Endodermal cell (in vitro differentiated cells): Measurements from ENCODE around the gene PSD2. TPM values are rescaled to one million over a fixed set of nuclear protein-coding genes. Genes with fewer than 3 reads are reported as not detected.

Experiments used
- DNase-seq: peaks from one replicate; pipeline ENCODE4 v3.0.0-alpha.2; 2017
- H3K27ac ChIP-seq: 2 replicates; pipeline ENCODE4 v1.5.1; 2013; ENCODE audit warnings: mild to moderate bottlenecking, low read depth, low read length, moderate library complexity
- H3K27me3 ChIP-seq: 2 replicates; pipeline ENCODE4 v1.6.1; 2013; ENCODE audit warnings: mild to moderate bottlenecking, low read length, moderate library complexity; ENCODE audit not compliant: insufficient read depth, control insufficient read depth, poor library complexity, severe bottlenecking
- H3K36me3 ChIP-seq: 2 replicates; pipeline ENCODE4 v1.7.0; 2013; ENCODE audit warnings: mild to moderate bottlenecking, low read length, moderate library complexity; ENCODE audit not compliant: control insufficient read depth, insufficient read depth
- H3K4me1 ChIP-seq: one replicate; pipeline ENCODE4 v1.7.0; 2013; ENCODE audit warnings: low read length; ENCODE audit not compliant: control insufficient read depth, insufficient read depth
- H3K4me3 ChIP-seq: 2 replicates; pipeline ENCODE4 v1.5.1; 2013; ENCODE audit warnings: mild to moderate bottlenecking, low read length, moderate library complexity
- H3K9ac ChIP-seq: 2 replicates; pipeline ENCODE4 v1.6.1; 2013; ENCODE audit warnings: mild to moderate bottlenecking, low read length, moderate library complexity; ENCODE audit not compliant: poor library complexity, severe bottlenecking; ENCODE audit errors: extremely low read depth
- H3K9me3 ChIP-seq: 2 replicates; pipeline ENCODE4 v1.6.1; 2013; ENCODE audit warnings: mild to moderate bottlenecking, low read length, moderate library complexity; ENCODE audit not compliant: control insufficient read depth
- H3K27ac Mint-ChIP-seq: 2 replicates; pipeline ENCODE4 v1.8.0; 2020; ENCODE audit warnings: mixed read lengths
- H3K27me3 Mint-ChIP-seq: 2 replicates; pipeline ENCODE4 v1.8.0; 2021; ENCODE audit warnings: mild to moderate bottlenecking, mixed read lengths; ENCODE audit not compliant: insufficient read depth
- H3K36me3 Mint-ChIP-seq: 2 replicates; pipeline ENCODE4 v1.8.0; 2020; ENCODE audit warnings: low read depth, mixed read lengths
- H3K4me1 Mint-ChIP-seq: 2 replicates; pipeline ENCODE4 v1.8.0; 2020; ENCODE audit warnings: mixed read lengths
- H3K4me3 Mint-ChIP-seq: 2 replicates; pipeline ENCODE4 v1.8.0; 2020; ENCODE audit warnings: mild to moderate bottlenecking, moderate library complexity, mixed read lengths
- H3K9me3 Mint-ChIP-seq: 2 replicates; pipeline ENCODE4 v1.8.0; 2020; ENCODE audit warnings: mild to moderate bottlenecking, mixed read lengths
- WGBS, 2 experiments: methylation state at CpG; one replicate each; pipeline versions ENCODE4 v1.1.5 to v1.1.7; 2013; ENCODE audit warnings: missing lambda C conversion rate in 2 of 2, mixed read lengths in 1 of 2; ENCODE audit not compliant: insufficient coverage in 1 of 2, insufficient read length in 1 of 2; 5-methylcytosine and 5-hydroxymethylcytosine counted together
- total RNA-seq, 2 donors: library from RNA; stranded (reverse); fragmentation: NEBNext Ultra II Directional in 1 of 2; extraction: Animal tissue kit (Norgen Biotek cat#: 25700) in 1 of 2; gene quantifications; 2 replicates in 1 of 2; 3 replicates in 1 of 2; pipeline ENCODE4 v1.2.1, GENCODE V29; 2021
- TF ChIP-seq, protein P1 (sequence below): fragments of 200-600 bp; sonication (generic); conservative IDR thresholded peaks from 2 replicates; pipeline ENCODE4 v1.5.0; 2021; ENCODE audit warnings: antibody characterized with exemption, mild to moderate bottlenecking

Gene PSD2
- total RNA-seq, 2 donors from 2014 or later = 0.55 to 2.5 TPM

DNA sequence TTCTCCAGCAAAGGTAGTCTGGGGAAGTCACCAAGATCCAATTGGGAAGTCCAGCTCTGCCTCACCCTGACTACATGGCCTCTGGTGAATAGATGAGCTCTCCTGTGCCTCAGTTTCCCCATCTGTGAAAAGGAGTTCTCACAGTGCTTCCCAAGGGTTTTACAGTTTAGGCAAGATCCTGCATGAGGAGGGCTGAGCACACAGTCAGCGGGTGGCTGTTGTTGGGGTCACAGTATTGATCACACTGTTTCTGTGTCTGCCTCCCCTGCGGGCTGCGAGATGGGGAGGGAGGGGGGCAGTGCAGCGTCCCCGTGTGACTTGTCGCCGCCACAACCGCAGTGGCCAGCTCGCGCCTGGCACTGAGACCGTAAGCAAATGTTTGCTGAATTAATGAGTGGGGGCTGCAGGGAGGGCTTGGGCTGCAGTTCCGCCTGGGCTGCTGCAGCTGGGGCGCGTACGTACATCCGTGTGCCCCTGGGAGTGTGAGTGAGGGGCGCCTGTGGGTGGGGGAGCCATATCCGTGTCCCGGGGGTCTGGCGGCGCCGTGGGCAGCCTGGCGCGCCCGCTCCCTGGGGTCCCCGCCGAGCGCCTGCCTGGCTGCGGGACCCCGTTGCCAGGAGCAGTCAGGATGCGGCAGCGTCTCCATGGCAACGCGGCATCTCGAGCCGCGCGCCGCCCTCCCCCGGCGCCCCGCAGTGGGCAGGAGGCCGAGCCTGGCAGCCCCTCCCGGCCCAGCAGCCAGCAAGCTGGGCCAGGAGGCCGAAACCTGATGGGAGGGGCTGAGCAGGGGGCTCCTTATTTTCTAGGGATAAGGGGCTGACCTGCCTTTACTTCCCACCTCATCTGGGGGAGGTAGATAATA lies 31.4 kb upstream of the PSD2 start:
- H3K4me3 Mint-ChIP-seq = no peak overlapping the region
- Histone ChIP-seq H3K27ac (peak overlapping the region; percentile 52), H3K9ac (no peak overlapping the region), H3K4me3 (no peak overlapping the region), H3K27me3 (peaks cover 29% of the 10 kb centered on the region), H3K4me1 (no peaks in the 10 kb centered on the region), H3K9me3 (no peaks in the 10 kb centered on the region), H3K36me3 (no peaks in the 10 kb centered on the region)
- peaks cover 61% of the 10 kb centered on the region for H3K27me3 Mint-ChIP-seq
- peaks cover 17% of the 10 kb centered on the region for H3K4me1 Mint-ChIP-seq
- TF ChIP-seq, protein P1, sequence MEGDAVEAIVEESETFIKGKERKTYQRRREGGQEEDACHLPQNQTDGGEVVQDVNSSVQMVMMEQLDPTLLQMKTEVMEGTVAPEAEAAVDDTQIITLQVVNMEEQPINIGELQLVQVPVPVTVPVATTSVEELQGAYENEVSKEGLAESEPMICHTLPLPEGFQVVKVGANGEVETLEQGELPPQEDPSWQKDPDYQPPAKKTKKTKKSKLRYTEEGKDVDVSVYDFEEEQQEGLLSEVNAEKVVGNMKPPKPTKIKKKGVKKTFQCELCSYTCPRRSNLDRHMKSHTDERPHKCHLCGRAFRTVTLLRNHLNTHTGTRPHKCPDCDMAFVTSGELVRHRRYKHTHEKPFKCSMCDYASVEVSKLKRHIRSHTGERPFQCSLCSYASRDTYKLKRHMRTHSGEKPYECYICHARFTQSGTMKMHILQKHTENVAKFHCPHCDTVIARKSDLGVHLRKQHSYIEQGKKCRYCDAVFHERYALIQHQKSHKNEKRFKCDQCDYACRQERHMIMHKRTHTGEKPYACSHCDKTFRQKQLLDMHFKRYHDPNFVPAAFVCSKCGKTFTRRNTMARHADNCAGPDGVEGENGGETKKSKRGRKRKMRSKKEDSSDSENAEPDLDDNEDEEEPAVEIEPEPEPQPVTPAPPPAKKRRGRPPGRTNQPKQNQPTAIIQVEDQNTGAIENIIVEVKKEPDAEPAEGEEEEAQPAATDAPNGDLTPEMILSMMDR = no peak
- DNase-seq = peak; percentile 81
- WGBS, 2 experiments = 4 to 19% methylated on average over 14 to 45 of the region's 45 CpGs
- H3K27ac Mint-ChIP-seq = no peak overlapping the region
- no peaks in the 10 kb centered on the region for H3K36me3 Mint-ChIP-seq
- H3K9me3 Mint-ChIP-seq = no peaks in the 10 kb centered on the region

DNA sequence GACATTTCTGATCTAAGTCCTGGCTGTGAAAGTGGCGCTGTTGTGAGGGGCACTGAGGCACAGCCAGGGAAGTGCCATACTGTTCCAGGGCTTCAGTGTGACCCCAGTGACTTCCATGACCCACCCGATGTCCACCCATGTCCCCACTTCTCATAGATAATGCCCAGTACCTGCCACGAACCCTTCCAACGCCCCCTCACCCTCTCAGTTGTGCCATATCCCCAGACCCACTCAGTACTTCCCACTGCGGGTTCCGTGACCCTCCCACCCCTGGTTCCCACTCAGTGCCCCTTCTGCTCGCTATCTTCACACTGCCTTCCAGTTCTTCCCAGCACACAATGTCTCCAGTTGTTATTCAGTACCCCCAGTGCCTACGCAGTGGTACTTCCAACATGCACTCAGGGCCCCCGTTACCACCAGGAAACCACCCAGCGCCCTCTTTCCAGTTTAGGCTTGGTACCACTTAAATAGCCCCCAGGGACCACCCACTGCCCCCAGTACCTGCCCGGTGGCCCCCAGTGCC lies 30.7 kb upstream of the PSD2 start:
- H3K9ac ChIP-seq = no peak overlapping the region
- peak overlapping the region; percentile 51 for H3K4me3 Mint-ChIP-seq
- H3K27ac ChIP-seq = peak overlapping the region; percentile 52
- H3K27ac Mint-ChIP-seq = no peak overlapping the region
- TF ChIP-seq, protein P1 = no peak
- peaks cover 62% of the 10 kb centered on the region for H3K27me3 Mint-ChIP-seq
- H3K4me1 ChIP-seq = no peaks in the 10 kb centered on the region
- no peaks in the 10 kb centered on the region for H3K36me3 ChIP-seq
- H3K27me3 ChIP-seq = peaks cover 29% of the 10 kb centered on the region
- H3K9me3 Mint-ChIP-seq = no peaks in the 10 kb centered on the region
- no peak for DNase-seq
- H3K4me1 Mint-ChIP-seq = peaks cover 17% of the 10 kb centered on the region
- no peaks in the 10 kb centered on the region for H3K9me3 ChIP-seq
- no peaks in the 10 kb centered on the region for H3K36me3 Mint-ChIP-seq
- no peak overlapping the region for H3K4me3 ChIP-seq
- 67 to 68% methylated on average over 9 to 11 of the region's 11 CpGs for WGBS, 2 experiments

DNA sequence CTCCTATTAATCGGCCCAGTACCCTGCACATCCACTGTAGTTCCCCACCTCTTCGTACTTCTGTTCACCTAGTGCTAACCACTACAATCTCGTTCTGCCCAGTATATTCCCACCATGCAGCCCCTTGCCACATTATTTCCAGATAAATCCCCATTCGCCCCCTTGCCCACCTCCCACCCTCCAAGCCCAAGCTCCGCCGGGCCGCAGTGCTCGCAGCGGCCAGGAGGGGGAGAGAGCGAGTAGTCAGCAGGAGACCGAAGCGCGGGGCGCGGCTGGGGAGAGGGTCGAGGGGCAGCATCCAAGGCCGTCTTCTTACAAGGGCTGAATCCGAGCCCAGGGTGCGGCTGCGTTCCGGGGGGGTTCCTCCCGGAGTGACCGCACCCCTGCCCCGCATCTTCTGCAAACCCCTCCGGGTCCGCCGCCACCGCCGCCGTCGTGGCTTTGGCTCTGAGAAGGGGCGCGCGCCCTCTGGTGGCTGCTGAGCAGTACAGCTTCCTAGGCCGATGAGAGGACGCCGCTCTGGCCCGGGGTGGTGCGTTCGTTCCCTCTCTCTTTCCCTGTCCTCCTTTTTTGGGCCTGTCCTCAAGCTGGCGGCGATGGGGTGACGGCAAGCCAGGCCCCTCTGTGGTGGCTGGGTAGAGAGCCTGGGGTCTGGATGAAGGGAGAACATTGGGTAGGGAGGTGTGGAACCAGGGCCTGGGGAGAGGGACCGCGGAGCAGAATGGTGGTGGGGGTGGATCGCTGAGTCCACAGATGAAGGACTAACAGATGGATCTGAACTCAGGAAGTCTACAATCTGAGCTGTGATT lies 30.0 kb upstream of the PSD2 start:
- no peak overlapping the region for H3K27ac Mint-ChIP-seq
- peaks cover 17% of the 10 kb centered on the region for H3K4me1 Mint-ChIP-seq

More for the DNA sequence above, 30.0 kb upstream of the PSD2 start:
- H3K4me3 Mint-ChIP-seq = peak overlapping the region; percentile 51
- Histone ChIP-seq H3K4me1 (no peaks in the 10 kb centered on the region), H3K36me3 (no peaks in the 10 kb centered on the region), H3K9me3 (no peaks in the 10 kb centered on the region), H3K27me3 (peaks cover 29% of the 10 kb centered on the region), H3K27ac (no peak overlapping the region), H3K4me3 (peak overlapping the region; percentile 70), H3K9ac (no peak overlapping the region)
- DNase-seq = peak; percentile 94
- H3K9me3 Mint-ChIP-seq = no peaks in the 10 kb centered on the region
- H3K36me3 Mint-ChIP-seq = no peaks in the 10 kb centered on the region
- H3K27me3 Mint-ChIP-seq = peaks cover 65% of the 10 kb centered on the region
- TF ChIP-seq, protein P1 = peak; percentile 100
- WGBS, 2 experiments = 14 to 15% methylated on average over 25 to 46 of the region's 46 CpGs
